Measurements from ENCODE around the gene MRC2.

Gene MRC2

GRCh38 chr17:62679866-62680377 lies 52.5 kb downstream of the MRC2 start:
- Histone ChIP-seq H4K20me1 (ENCODE audit: insufficient read depth, low read length) (no peaks in the 10 kb centered on the region), H3K27me3 (ENCODE audit: insufficient read depth, low read length, poor library complexity) (no peaks in the 10 kb centered on the region), H3K4me1 (ENCODE audit: insufficient read depth, low read length) (no peaks in the 10 kb centered on the region), H2AFZ (ENCODE audit: low read depth, low read length) (no peak overlapping the region), H3K79me2 (ENCODE audit: insufficient read depth, low read length) (no peaks in the 10 kb centered on the region), H3K4me2 (ENCODE audit: insufficient read depth, low read length) (no peak overlapping the region), H3K4me3 (ENCODE audit: low read depth in 1 of 2, low read length in 2 of 2) (no peak overlapping the region), H3K9me3 (ENCODE audit: insufficient read depth, low read length, severe bottlenecking) (no peaks in the 10 kb centered on the region), H3K36me3 (ENCODE audit: insufficient read depth, low read length) (peaks cover 10% of the 10 kb centered on the region; the same call in 1 of the 2 replicates), H3K9ac (ENCODE audit: low read depth, low read length) (no peak overlapping the region), H3K27ac (ENCODE audit: low read length) (no peak overlapping the region)
- no peak for ATAC-seq (ENCODE audit: insufficient read depth, low read depth)
- no peak for DNase-seq
- TF ChIP-seq EZH2 (IDR thresholded peaks at IDR 0.05; ENCODE audit: borderline replicate concordance, low read depth, low read length, severe bottlenecking) (no peak), CTCF (IDR thresholded peaks at IDR 0.05; ENCODE audit: borderline replicate concordance, extremely low read depth, low read length, poor library complexity, severe bottlenecking) (no peak)

GRCh38 chr17:62680541-62681052 lies 53.1 kb downstream of the MRC2 start:
- no peaks in the 10 kb centered on the region for H3K9me3 ChIP-seq (ENCODE audit: insufficient read depth, low read length, severe bottlenecking)
- no peak for ATAC-seq (ENCODE audit: insufficient read depth, low read depth)
- no peak overlapping the region for H3K27ac ChIP-seq (ENCODE audit: low read length)
- no peaks in the 10 kb centered on the region for H3K79me2 ChIP-seq (ENCODE audit: insufficient read depth, low read length)
- peaks cover 10% of the 10 kb centered on the region; the same call in 1 of the 2 replicates for H3K36me3 ChIP-seq (ENCODE audit: insufficient read depth, low read length)
- H3K4me3 ChIP-seq (ENCODE audit: low read depth in 1 of 2, low read length in 2 of 2), result no peak overlapping the region
- no peak overlapping the region for H3K4me2 ChIP-seq (ENCODE audit: insufficient read depth, low read length)
- H4K20me1 ChIP-seq (ENCODE audit: insufficient read depth, low read length), result no peaks in the 10 kb centered on the region
- H3K9ac ChIP-seq (ENCODE audit: low read depth, low read length), result no peak overlapping the region
- no peak overlapping the region for H2AFZ ChIP-seq (ENCODE audit: low read depth, low read length)
- H3K4me1 ChIP-seq (ENCODE audit: insufficient read depth, low read length), result no peaks in the 10 kb centered on the region
- no peak for DNase-seq
- H3K27me3 ChIP-seq (ENCODE audit: insufficient read depth, low read length, poor library complexity), result no peaks in the 10 kb centered on the region
- TF ChIP-seq CTCF (IDR thresholded peaks at IDR 0.05; ENCODE audit: borderline replicate concordance, extremely low read depth, low read length, poor library complexity, severe bottlenecking) (no peak), EZH2 (IDR thresholded peaks at IDR 0.05; ENCODE audit: borderline replicate concordance, low read depth, low read length, severe bottlenecking) (no peak)

- H3K27me3 ChIP-seq (ENCODE audit: insufficient read depth, low read length, poor library complexity), result no peaks in the 10 kb centered on the region
- no peaks in the 10 kb centered on the region for H3K4me1 ChIP-seq (ENCODE audit: insufficient read depth, low read length)
- H3K4me2 ChIP-seq (ENCODE audit: insufficient read depth, low read length), result no peak overlapping the region
- no peaks in the 10 kb centered on the region for H3K9me3 ChIP-seq (ENCODE audit: insufficient read depth, low read length, severe bottlenecking)
- H3K4me3 ChIP-seq (ENCODE audit: low read depth in 1 of 2, low read length in 2 of 2), result no peak overlapping the region
- no peak overlapping the region for H2AFZ ChIP-seq (ENCODE audit: low read depth, low read length)
- H3K36me3 ChIP-seq (ENCODE audit: insufficient read depth, low read length), result peaks cover 10% of the 10 kb centered on the region; the same call in 1 of the 2 replicates
- ATAC-seq (ENCODE audit: insufficient read depth, low read depth) (no peak), DNase-seq (no peak)
- no peaks in the 10 kb centered on the region for H4K20me1 ChIP-seq (ENCODE audit: insufficient read depth, low read length)
- no peaks in the 10 kb centered on the region for H3K79me2 ChIP-seq (ENCODE audit: insufficient read depth, low read length)
- H3K27ac ChIP-seq (ENCODE audit: low read length), result no peak overlapping the region
- H3K9ac ChIP-seq (ENCODE audit: low read depth, low read length), result no peak overlapping the region
- TF ChIP-seq CTCF (IDR thresholded peaks at IDR 0.05; ENCODE audit: borderline replicate concordance, extremely low read depth, low read length, poor library complexity, severe bottlenecking) (no peak), EZH2 (IDR thresholded peaks at IDR 0.05; ENCODE audit: borderline replicate concordance, low read depth, low read length, severe bottlenecking) (no peak)
These were observed 53.8 kb downstream of the MRC2 start for GRCh38 chr17:62681061-62681938.
